HG02623 (cell line): ENCODE data around the gene NPRL2.

Experiments used
- ATAC-seq: cut with Tn5 transposase; IDR thresholded peaks from one replicate; pipeline ENCODE4 v1.9.1; 2021; ENCODE audit warnings: moderate library complexity; ENCODE audit not compliant: unreplicated experiment

The NPRL2 gene

GRCh38 chr3:50350527-50351322, at the start of gene NPRL2, which contains the start of gene CYB561D2:
NPRL2 (minus strand) TSS chr3:50350775; CDS start chr3:50350652, 123 bp downstream.
CYB561D2 (plus strand) TSS chr3:50350862; CDS start chr3:50351434, 572 bp downstream.
- peak; percentile 90 for ATAC-seq

DNA sequence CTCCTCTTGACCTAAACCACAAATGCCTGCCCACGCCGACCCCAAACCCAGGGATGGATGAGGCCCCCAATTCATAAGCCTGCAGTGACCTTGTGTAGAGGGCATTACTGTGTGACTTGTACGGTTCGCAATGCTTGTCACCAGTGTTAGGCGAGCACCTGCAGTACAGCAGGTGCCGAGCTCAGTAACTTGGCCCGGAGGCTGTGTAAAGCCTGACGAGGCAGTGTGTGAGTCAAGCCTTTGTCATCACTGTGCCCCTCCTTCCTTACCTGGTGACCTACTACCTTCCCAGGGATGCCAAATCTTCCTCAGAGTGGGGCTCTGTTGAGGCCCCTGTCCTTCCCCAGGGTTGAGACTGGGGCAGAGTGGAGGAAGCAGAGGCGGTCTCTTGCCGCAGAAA, 45.9 kb upstream of the NPRL2 start:
- no peak for ATAC-seq

- no peak for ATAC-seq
These were observed 44.7 kb upstream of the NPRL2 start for GRCh38 chr3:50395070-50395860.

- ATAC-seq, result no peak
These were observed 42.5 kb upstream of the NPRL2 start for GRCh38 chr3:50393061-50393460.

- no peak for ATAC-seq
These were observed 41.6 kb upstream of the NPRL2 start for GRCh38 chr3:50392101-50392715.

DNA sequence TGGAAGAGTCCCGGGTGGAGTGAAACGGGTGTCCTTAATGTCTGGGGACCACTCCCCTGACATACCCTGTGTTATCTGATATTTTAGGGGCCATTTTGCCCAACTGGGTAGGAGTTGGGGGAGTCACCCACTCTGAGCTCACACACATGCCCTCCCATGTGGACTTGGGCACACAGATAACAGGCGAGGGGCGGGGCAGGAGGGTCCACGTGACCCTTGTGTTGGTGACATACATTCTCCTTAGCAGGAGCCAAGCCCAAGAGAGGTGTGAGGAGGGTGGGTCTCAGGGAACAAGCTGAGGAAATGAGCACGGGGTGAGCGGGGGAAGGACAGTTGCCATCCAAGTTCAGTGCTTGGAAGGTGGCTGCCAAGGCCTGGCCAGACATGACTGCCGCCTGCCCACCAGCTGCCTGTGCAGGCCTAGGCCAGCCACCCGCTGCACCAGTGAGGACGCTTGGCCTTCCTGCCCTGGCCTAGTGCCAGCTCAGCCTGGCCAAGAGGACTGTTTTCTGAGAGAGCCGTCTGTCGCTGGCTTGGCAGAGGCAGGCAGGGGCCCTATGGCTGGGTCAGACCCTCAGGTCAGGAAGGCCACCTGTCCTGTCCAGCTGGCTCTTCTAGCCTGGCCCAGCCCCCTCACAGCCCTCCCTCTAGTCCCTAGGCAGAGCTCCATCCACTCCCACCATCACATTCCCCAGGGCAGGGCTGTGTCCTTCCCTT, 40.1 kb upstream of the NPRL2 start:
- ATAC-seq, result no peak

GRCh38 chr3:50389414-50389767, 38.8 kb upstream of the NPRL2 start:
- ATAC-seq, result no peak

DNA sequence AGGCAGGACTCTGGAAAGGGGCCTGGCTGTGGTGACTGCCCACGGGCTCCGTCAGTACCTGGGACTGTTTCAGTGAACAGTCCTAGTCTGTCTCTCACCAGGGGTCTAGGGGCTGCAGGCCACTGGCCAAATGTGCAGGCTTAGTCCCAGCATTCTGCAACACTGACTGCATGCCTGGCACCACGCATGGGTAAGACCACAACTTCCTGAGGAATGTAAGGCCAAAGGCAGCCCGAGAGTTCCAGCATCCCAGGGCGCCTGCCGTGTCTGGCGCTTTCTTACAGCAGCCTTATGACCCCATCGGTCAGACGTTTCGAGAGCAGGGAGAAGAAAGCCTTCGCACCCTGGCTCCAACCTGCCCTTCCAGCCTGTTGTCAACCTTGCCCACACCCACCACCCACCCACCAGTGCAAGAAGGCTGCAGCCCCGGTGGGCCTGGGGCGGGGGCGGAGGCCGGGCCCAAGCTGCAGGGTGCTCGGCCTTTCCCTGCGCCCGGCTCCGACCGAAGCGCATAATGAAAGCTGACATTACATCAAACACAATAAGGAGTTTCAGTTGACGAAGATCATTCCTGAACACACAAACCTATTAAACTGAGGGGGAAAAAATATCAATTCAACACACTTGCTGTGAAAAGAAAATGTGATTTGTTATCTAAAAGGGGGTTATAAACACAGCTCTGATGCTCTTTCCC, 38.3 kb upstream of the NPRL2 start:
- no peak for ATAC-seq

DNA sequence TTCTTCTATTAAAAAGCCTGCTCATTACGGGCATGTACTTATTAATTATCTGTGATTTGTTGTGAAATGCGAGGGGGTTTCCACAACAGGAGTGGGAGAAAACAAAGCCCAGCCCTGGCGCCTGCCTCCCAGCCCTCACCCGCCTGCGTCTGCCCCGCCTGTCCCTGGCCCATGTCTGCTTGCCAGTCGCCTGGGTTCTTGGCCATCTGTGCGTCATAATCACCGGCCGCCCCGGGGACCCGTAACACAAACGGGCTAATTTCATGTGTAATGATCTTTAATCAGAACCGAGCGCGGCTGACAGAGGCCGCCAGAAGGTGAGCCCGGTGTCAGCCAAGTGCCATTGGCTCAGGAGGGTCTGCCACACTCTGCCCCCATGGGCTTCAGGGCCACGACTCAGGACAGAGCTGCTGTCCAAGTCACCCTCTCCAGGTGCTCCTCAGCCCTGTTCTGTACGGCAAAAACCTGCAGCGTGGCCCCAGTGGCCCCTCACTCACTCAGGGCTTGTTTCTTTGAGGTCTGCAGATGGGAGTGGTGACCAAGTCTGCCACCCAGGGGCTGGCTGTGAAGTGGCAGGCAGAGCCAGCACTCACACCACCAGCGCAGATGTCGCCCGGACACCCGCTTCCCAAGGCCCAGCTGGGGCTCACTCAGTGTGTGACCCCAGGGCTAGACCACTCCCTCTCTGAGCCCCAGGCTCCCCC, 37.6 kb upstream of the NPRL2 start:
- ATAC-seq, result no peak

GRCh38 chr3:50385754-50386153, 35.2 kb upstream of the NPRL2 start:
- ATAC-seq, result no peak

- no peak for ATAC-seq
These were observed 33.2 kb upstream of the NPRL2 start for GRCh38 chr3:50383750-50384149.

GRCh38 chr3:50382722-50383121, 32.1 kb upstream of the NPRL2 start:
- ATAC-seq, result no peak

DNA sequence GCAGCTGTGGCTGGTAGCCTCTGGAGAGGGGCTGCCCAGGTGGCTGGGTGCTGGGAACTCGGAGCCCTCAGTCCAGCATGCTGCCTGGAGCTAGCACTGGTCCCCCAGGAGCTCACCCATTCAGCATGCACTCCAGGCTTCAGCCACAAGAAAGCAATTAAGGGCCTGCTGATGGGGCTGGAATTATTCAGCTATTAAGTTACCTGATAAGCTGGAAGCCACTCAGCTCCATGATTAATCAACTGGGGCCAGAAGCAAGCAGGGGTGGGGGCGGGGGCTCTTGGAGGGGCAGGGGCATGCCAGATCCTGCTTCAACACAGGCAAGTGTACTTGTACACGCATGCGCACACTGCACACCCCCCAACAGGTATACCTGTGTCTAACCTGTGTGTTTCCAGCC, 30.8 kb upstream of the NPRL2 start:
- ATAC-seq, result no peak

DNA sequence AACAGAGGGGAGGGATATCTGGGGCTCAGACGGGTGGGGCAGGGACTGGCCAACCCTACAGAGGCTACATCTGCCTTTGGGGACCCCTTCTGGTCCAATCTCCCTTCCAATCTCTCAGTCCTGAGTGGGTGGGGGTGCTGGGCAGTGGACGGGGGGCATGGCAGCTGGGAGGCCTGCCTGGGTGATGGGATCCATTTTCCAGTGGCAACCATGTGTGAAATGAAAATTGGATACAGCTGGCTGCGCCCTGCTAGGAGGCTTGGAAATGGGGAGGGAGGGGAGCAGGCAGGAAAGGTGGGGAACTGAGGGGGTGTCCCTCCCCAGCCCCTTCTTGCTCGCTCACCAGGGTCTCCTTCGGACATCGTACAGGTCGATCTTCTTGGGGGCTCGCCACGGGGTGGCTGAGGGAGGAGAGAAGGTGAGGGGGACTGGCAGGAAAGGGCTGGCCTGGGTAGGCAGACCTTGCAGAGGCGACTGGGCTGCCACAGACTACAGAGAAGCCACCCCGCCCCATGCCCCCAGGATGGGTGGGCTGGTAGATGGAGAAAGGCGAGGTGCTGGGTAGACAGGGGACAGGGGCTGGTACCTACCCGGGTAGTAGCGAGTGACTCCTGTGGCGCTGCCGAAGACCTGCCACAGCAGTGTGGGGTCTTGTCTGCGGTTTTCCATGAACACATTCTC, 30.0 kb upstream of the NPRL2 start:
- no peak for ATAC-seq

DNA sequence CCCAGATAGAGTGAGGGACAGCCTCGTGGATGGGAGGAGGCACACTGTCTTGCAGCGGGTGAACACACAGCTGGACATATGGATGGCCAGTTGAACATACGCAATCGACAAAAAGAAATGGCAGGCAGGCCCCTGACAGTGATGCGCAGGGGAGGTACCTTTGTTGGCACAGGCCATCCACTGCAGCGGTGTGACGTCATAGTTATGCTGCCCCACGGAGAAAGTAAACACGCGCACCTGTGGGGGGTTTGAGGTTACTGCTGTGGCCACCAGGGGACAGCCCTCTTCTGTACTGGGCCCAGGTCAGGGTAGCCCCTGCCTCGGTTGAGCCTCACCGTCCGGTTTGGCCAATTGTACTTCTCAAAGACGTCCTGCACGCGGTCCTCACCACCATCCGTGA, 28.2 kb upstream of the NPRL2 start:
- no peak for ATAC-seq

GRCh38 chr3:50378024-50378423, 27.4 kb upstream of the NPRL2 start:
- ATAC-seq, result no peak

- ATAC-seq, result no peak
These were observed 24.8 kb upstream of the NPRL2 start for GRCh38 chr3:50375258-50375931.

GRCh38 chr3:50374363-50375257, 24.0 kb upstream of the NPRL2 start:
- no peak for ATAC-seq
